ENCODE measurements around the gene MSMO1.
"Not testable (repeated sequence)": the region's sequence is repeated elsewhere in the genome, so short reads cannot be mapped to it uniquely, and the experiment has no call there.

MSMO1 gene

DNA sequence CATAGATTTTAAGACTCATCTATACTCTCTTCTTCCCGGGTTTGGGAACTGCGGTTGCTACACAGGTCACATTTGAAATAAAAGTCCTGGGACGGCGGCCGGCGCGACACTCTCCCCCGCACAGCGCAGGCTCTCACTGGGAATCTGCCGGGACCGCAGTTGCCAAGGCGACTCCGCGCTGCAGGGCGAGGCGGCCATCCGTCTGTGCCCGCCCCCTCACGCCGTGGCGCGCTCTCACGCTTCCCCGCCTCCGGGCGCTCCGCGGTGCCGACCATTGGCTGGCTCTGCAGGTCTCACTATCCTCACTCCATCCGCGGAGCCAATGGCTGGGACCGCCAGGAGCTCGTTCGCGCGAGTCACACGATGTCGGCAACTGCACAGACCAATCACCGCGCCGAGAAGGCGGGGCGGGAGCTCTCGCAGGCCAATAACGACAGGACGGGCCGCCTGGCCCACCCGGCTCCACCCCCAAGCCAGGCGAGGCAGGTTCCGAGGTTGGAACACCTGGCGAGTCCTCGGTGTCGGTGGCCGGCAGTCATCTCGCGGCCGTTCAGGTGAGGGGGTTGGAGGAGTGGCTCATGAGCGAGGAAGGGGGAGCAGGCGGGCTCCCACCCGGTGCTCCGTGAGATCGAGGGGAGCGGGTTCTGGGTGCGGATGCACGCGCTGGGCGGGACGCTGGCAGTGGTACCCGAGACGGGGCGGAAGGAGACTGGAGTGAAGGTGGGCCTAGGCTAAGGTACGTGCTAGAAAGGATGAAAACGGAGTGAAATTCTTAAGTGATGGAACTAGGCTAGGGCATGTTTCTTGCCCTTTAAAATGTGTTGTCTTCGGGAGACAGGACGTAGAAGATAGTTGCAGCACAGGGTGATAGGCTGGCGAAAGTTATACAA is at the start of gene MSMO1:
MSMO1 (plus strand) TSS at position 459 of the 890 bp plus-strand sequence. CDS start 5,702 bp downstream, outside the sequence.
- DNase-seq: peak; percentile 97

DNA sequence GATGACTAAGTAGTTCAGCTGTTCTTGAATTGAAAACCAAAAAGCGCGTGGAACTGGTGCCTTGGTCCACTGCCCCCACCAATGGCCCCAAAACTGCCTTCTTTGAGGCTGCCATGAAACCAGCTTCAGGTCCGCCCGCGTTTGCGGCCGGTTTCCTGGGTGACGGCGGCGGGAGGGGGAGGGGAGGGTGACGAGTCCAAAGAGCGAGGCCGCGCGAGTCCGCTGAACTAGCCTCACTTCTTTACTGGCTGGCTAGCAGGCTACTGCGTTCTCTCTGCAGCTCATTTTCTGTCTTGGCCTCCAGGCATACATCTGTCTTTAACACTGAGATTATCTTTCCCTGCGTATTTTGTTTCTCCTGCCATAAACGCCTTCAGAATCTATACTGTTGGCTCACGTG is 47.9 kb upstream of the MSMO1 start:
- not testable (repeated sequence) for DNase-seq

DNA sequence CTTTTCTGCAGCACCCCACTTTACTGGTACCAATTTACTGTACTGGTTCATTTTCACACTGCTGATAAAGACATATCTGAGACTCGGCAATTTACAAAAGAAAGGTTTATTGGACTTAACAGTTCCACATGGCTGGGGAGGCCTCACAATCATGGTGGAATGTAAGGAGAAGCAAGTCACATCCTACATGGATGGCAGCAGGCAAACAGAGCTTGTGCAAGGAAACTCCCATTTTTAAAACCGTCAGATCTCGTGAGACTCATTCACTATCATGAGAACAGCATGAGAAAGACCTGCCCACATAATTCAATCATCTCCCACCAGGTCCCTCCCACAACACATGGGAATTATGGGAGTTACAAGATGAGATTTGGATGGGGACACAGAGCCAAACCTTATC is 42.8 kb upstream of the MSMO1 start:
- DNase-seq: not testable (repeated sequence)

DNA sequence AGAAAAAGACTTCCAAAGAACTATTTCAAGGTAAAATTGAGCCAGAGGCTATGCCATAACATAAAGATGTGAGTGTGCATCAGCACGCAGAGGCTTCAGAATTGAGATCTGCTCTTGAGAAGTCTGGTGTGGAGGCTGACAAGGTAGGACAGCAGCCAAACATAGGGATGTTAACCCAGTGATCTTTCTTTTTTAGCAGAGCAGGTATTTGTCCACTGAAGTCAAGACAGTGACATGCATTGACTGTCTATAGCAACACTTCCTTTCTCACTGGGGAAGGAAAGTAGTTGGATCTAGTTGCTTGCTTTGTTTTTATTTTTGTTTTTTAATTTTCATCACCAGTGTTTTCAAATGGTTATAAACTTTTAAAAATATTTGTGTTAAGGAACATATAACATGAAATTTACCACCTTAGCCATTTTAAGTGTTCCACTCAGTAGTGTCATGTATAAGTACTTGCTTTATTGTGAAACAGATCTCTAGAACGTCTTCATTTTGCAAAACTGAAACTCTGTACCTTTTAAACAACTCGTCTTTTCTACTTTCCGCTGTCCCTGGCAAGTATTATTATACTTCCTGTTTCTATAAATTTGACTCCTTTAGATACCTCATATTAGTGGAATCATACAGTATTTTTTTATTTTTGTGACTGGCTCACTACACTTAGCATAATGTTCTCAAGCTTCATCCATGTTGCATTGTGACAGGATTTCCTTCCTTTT is 40.7 kb upstream of the MSMO1 start:
- not testable (repeated sequence) for DNase-seq

DNA sequence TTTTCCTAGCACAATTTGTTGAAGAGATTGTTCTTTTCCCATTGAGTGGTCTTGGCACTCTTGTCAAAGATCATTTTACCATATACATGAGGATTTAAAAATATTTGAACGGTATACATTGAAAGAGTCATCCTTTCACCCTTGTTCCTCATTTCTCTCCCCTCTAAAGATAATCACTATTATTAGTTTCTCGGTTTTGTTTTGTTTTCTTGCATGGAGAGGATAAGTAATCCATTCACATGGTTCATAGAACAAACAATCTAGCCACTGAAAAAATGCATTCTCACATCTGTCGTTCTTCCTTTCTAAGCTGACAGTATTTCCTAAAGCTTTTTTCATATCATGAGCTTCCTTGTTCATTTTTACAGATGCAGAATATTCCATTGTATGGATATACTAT is 39.2 kb upstream of the MSMO1 start:
- DNase-seq: no peak

DNA sequence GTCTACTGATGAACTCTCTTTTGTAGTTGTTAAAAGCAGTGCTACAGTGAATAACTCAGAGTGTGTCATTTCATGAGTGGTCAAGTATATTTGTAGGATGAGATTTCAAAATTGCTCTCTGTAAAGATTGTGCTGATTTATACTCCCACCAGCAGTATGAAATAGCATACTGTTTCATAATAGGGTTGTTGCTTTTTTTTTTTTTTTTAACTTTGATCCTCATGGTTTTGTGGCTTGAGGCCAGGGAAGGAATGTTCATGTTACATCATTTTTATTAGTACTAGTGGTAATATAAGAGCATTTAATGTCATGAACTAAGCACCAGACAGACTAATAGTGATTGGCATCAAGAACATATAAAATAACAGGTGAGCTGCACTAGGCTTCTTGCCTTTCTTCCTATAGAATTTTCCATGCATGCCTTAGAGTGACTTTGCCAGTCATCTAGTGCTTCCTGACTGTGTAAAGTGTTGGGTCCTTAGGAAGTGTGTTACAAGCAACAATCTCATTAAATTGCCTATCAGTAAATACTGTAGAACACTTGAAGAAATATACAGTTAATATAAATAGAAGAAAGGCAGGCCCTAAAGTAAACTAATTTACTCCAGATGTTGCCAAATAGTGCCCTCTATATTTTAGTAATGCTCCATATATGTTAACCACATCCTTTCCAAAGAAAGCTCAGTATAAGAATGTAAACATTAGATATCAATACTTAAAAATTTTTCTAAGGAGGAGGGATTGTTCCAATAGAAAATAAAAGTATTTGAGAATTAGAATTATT is 38.6 kb upstream of the MSMO1 start:
- DNase-seq: no peak

DNA sequence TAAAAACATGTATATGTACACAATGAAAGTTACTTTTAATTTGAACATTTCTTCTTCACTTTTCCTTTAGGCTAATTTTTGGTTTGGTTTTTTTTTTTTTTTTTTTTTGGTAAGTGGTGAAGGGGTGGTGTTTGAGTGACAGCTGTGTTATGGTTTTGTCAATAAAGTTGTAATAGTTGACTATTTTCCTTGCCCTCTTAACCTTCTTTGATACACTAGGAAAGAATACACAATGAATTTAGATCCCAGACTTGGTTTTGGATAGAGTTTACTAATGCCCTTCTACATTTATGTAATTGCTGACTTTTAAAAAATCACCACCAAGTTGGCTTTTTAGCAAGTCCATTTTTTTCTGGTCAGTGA is 38.1 kb upstream of the MSMO1 start:
- no peak for DNase-seq

DNA sequence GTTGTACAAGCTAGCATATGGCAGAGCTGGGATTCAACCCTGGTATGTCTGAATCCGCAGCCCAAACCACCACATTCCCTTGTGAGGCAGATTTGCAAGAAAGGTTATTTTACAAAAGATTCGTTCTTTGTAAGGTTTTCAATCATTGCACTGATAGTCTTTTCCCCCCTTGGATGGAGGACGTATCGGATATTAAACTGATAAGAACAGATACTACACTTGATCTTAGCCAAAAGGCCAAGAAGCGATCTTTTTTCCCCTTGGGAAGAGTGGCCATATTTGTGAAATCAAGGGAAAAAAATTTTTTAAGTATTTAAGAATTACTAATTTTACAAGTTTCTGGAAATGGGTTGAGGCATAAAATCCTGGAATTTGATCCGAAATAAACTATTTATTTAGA is 34.4 kb upstream of the MSMO1 start:
- DNase-seq: no peak

DNA sequence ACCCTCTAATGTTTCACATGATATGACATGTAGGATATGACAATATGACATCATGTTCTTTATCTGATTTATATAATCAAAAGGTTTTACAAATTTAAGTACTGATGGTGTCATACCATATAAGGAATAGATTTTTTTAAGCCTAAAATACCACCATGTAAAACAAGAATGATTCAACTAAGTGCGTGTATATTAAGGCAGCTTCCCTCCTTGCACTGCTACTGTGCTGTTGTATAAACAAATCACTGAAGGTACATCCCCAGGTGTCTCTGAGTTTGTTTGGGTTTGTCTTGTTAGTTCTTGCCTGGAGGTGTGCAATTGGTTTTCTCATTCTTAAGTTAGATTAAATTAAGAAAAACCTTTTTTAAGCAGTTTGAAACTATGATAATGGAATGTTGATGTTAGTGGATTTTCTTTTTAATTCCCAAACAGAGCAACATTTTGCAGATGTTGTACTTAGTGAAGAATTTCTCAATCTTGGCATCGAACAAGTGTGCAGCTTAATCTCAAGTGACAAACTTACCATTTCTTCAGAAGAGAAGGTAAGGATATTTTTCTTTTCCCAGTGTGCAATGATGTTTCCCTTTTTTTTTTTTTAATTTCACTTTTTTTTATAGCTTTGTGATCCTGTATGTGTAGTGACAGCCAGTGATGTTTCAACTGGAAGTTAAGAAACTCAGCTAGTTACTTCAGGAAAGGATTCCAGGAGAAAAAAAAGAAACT is 33.4 kb upstream of the MSMO1 start:
- DNase-seq: no peak

DNA sequence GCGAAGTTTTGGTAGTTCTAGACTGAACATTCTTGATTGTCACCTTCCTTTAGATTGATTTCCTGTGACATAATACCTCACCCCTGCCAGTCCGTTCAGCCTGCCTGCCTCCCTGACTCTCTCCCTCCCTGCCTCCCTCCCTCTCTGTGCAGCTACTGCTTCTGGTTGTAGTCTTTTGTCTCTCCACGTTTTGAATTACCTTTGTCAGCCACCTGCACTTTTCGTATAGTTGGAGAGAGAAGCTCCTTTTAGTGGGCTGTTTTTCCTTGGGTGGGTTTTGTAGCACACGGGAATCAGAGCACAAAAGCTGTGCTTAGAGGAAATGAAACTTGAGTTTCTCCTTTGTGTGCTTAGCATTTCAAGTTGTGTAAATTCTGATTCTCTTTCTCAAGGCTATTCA is 32.6 kb upstream of the MSMO1 start:
- no peak for DNase-seq

DNA sequence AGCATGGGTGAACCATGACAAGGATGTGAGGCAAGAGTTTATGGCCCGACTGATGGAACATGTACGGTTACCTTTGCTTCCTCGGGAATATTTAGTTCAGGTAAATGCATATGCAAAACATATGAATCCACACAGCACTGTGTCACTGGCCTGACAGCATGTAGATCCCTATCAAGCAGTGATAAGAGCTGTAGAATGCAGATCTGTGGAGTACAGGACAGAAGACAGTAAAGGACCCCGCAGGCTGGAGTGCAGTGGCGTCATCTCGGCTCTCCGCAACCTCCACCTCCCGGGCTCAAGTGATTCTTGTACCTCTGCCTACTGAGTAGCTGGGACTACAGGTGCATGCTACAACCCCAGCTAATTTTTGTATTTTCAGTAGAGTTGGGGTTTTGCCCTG is 29.8 kb upstream of the MSMO1 start:
- DNase-seq: no peak

DNA sequence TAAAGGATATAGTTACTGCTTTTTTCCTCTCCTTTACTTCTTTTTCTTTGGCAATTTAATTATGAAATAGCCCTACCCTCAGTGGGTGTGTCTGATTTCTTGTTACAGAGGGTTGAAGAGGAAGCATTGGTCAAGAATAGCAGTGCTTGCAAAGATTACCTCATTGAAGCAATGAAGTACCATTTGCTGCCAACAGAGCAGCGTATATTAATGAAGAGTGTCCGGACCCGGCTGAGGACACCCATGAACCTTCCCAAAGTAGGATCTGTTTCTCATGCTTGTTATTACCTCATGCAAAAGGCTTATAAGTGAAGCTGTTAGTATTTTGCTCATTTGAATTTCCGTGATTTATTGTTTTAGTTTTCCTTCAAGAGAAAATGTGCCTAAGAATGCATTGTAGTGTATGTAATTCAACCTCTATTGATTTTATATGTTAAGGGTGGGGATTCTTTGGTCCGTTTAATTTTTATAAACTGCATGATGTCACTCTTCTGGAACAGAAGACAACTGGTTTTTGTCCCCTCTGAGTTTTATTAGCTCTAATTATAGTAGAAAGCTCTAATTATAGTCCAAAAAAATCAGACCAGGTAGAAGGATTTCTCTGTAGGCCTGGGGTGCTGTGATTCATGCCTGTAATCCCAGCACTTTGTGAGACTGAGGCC is 27.9 kb upstream of the MSMO1 start:
- no peak for DNase-seq

DNA sequence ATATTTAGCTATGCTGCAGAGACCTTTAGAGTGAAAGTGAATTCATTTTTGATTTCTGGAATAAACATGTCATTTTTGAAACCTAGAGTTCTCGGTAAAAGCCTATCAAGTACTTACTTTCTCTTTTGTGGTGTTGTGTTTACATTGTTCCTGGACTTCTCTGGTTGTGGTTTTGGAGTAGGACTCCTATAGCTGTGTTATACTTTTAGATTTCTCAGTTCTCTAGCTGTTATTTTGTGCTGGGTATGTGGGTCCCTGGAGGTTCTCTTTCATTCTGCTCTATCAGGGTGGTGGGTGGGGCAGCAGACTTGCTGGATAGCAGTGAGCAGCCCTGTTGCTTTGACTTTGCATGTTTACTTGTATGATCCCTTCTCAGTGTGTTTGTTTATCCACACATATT is 25.6 kb upstream of the MSMO1 start:
- DNase-seq: no peak

DNA sequence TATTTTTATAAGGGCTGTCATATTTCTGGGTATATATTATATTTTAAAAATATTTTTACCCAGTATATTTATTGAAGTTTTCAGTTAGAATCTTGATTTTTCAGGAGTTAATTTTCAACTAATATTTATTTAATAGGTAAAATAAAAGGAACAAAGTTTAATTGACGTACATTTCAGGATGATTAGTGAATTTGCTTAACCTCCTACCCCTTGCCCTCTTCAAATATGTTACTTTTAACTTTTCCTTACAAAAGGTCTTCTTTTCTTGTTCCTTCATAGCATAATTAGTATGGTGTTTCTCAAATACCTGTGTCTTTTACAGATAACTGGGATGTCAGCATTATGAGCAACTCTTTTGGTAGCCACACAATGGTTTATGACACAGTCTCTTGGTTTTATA is 24.8 kb upstream of the MSMO1 start:
- DNase-seq: no peak

DNA sequence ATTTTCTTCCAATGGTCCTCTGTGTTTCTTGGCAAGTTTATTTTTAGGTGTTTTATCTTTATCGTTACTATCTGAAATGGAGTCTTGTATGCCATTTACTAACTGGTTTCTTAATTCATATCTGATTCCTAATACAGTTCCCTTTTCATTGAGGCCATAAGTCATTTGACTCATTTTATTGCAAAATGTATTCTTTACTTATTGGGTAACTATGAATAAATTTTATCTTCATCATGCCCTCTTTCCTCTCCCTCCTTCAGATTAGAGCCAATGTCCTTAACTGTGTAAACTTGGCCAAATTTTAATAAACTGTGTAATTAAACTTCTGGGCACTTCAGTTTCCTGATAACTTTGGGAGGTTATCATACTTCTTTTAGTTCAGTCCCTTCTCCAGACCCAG is 19.3 kb upstream of the MSMO1 start:
- DNase-seq: no peak

DNA sequence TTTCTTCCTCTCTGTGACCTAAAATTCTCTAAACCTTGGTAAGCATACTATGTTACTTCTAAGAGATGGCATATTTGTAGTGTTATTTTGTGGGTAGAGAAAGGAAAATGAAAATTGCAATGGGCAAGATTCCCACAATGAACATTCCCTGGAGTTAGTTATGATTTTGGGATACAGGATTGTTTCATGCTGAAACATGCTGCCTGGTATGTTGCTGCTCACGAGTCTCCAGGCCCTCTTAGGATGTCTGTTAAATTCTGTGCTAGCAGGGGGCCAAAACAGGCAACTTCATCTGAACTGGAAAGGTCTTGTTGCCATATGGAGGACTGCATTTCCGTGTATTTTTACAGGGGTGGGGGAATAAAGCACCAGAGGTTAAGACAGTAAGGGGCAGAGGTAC is 18.9 kb upstream of the MSMO1 start:
- no peak for DNase-seq

DNA sequence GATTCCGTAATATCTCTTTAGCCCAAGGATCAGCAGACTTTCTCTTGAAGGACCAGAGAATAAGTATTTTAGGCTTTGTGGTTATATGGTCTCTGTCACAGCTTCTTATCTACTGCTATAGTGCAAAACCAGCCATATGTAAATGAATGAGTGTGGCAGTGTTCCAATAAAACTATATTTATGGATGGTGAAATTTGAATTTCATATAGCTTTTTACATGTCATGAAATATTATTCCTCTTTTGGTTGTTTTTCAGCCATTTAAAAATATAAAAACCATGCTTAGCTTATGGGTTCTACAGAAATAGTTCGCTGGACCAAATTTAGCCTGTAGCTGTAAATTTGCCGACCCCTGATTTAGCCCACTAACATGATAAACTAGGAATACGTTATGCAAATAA is 18.0 kb upstream of the MSMO1 start:
- no peak for DNase-seq

DNA sequence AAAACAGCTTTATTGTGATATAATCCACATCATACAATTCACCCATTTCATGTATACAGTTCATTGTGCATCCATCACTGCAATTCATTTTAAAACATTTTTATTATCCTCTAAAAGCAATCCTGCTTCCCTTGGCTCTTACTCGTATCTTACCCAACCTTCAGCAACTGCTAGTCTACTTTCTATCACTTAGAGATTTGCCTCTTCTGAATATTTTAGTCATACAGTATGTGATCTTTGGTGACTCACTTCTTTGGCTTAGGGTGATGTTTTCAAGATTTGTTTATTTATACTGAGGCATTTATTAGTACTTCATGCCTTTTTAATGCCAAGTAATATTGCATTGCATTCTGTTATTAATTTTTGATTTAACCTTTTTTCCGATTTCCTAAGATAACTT is 15.0 kb upstream of the MSMO1 start:
- DNase-seq: no peak

DNA sequence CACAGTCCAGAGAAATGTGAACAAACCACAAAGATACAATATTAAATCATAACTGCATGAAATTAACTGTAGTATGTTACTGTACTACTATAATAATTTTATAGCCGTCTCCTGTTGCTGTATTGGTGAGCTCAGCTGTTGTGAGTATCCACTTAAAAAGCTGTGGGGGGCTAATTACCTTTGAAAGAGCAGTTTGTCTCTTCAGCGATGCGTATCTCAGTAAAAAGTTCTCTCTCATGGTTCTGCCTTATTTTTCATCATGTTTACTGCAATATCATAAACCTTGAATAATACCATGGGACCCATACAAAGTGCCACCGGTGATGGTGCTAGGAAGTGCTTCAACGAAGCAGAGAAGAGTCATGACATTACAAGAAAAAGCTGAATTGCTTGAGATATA is 8.4 kb upstream of the MSMO1 start:
- DNase-seq: no peak

DNA sequence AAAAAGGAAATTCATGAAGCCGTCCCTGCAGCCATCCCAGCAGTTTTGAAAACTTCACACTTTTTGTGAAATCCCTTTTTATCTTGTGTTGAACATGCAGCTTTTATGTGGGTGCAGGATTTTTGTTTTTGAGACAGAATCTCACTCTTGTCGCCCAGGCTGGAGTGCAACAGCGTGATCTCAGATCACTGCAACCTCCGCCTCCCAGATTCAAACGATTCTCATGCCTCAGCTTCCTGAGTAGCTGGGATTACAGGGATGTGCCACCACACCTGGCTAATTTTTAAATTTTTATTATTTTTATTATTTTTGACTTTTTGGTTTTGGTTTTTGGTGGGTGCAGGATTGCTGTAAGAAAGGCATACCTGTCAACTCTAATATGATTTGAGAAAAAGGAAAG is 8.0 kb upstream of the MSMO1 start:
- DNase-seq: no peak

DNA sequence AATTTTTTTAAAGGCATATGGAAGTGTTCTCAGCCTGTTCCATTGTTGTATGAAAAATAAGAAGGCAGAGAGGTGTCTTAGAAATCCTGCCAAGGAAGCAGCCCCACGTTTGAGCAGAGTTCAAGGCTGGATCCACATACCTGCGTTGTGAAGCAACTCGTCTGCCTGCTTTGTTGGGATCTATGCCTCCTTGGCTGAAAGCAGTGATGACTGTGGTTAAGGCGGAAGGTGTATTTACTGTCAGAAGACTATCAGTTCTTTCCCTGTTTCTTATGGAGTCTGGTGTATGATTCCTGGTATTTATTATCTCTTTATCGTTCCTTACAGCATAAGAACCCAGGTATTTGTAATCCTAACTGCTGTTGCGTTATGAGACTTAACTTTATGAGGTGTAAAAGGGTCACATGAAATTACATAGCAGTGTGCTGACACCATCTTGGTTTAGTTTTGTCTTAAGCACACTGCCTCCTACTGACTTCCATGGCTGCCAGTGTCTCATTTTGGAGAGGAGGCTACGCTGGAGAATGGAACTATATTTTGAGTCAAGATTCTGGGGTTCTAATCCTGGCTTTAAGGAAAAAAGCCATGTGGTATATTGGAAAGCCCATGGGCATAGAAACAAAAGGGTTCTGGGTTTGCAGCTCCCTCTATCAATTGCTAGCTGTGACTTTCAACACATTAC is 3.1 kb upstream of the MSMO1 start:
- no peak for DNase-seq

DNA sequence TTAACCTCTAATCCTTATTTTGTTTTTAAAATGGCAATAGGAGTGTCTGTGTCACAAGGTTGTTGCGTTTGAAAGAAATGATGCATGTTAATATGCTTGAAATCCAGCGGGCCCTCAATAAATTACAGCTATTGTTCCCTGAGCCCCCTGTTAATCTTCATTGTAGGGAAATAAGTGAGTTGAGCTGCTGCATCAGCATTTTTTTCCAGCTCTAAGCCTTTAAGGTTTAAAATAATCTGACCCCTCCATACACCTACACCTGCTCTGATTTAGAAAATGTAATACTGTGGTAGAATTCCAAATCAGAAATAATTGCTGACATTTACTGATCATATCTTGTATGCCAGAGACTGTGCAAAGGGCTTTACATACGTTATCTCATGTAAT is 2.6 kb upstream of the MSMO1 start:
- DNase-seq: no peak
